ENCODE results near the gene CPNE7. TPM values are rescaled to one million over a fixed set of nuclear protein-coding genes. Genes with fewer than 3 reads are reported as not detected.

The CPNE7 gene
- total and polyA plus RNA-seq, 2 of the 13 experiments (the other 11 are each of a cell fraction or from before 2014, with no cell fraction given), result 0.59 TPM; not detected in 1

- TF ChIP-seq TARDBP (CRISPR knock-in tag; IDR thresholded peaks at IDR 0.05), result 0 out of 2 replicates have a peak, but pooled peaks have one; percentile 25
- TF ChIP-seq GMEB1 (CRISPR knock-in tag; IDR thresholded peaks at IDR 0.05; ENCODE audit: borderline replicate concordance), result no peak
- TF ChIP-seq ZNF710 (CRISPR knock-in tag; IDR thresholded peaks at IDR 0.05; ENCODE audit: borderline replicate concordance), result no peak
- peak; percentile 60; the same call in 1 of the 2 replicates for TF ChIP-seq KLF11 (CRISPR knock-in tag; IDR thresholded peaks at IDR 0.05)
- no peak for TF ChIP-seq FOXA3 (CRISPR knock-in tag; IDR thresholded peaks at IDR 0.05)
- TF ChIP-seq ZSCAN25 (CRISPR knock-in tag; IDR thresholded peaks at IDR 0.05), result 0 out of 2 replicates have a peak, but pooled peaks have one; percentile 42
- TF ChIP-seq ZNF607 (CRISPR knock-in tag; IDR thresholded peaks at IDR 0.05; ENCODE audit: borderline replicate concordance), result no peak
- TF ChIP-seq SIX1 (CRISPR knock-in tag; IDR thresholded peaks at IDR 0.05; ENCODE audit: borderline replicate concordance), result no peak
- TF ChIP-seq ZNF354B (CRISPR knock-in tag; IDR thresholded peaks at IDR 0.05), result no peak
- TF ChIP-seq BCL3 (CRISPR knock-in tag; IDR thresholded peaks at IDR 0.05), result peak; percentile 23; the same call in 1 of the 2 replicates
- TF ChIP-seq YEATS2 (CRISPR knock-in tag; IDR thresholded peaks at IDR 0.05; ENCODE audit: borderline replicate concordance), result no peak
- 0 out of 2 replicates have a peak, but pooled peaks have one; percentile 45 for TF ChIP-seq ZNF891 (CRISPR knock-in tag; IDR thresholded peaks at IDR 0.05)
- no peak for TF ChIP-seq HOMEZ (CRISPR knock-in tag; IDR thresholded peaks at IDR 0.05; ENCODE audit: low read depth)
- peak; percentile 50; the same call in 1 of the 2 replicates for TF ChIP-seq ZIK1 (CRISPR knock-in tag; IDR thresholded peaks at IDR 0.05; ENCODE audit: borderline replicate concordance, low read depth)
- no peak for TF ChIP-seq SMARCE1 (IDR thresholded peaks at IDR 0.05; ENCODE audit: borderline replicate concordance)
- TF ChIP-seq TFDP1 (CRISPR knock-in tag; IDR thresholded peaks at IDR 0.05; ENCODE audit: borderline replicate concordance), result 0 out of 2 replicates have a peak, but pooled peaks have one; percentile 23
Measured at GRCh38 chr16:89620406-89620841, 44.9 kb downstream of the CPNE7 start (continued).

Measured in HepG2 (cell line).